MCF 10A (cell line): ENCODE measurements around the gene AHSA1. TPM values are rescaled to one million over a fixed set of nuclear protein-coding genes. Genes with fewer than 3 reads are reported as not detected.

Experiments used
- BruUV-seq: library from RNA; stranded (reverse); fragments of 400-500 nt; replicated peaks from 2 replicates; lab custom pipeline; 2021; lab: Mats Ljungman, UMichigan
- CTCF ChIA-PET: fragments of 300-600 bp; sonication (Branson Sonifier 250); formaldehyde crosslinking; extraction: SDS; loops from one replicate; lab custom pipeline; 2021; ENCODE audit warnings: antibody characterized with exemption, inconsistent platforms; lab: Yijun Ruan, JAX
- POLR2A ChIA-PET: fragments of 300-600, 350-650 bp; sonication (Branson Sonifier 250); formaldehyde crosslinking; extraction: SDS; loops from one replicate; lab custom pipeline; 2020; ENCODE audit warnings: antibody characterized with exemption, inconsistent platforms; lab: Yijun Ruan, JAX
- DNase-seq: peaks from one replicate; pipeline ENCODE4 v3.0.0-alpha.2; 2018; ENCODE audit not compliant: unreplicated experiment
- H3K27ac Mint-ChIP-seq: one replicate; pipeline ENCODE4 v1.8.0; 2022; ENCODE audit warnings: mild to moderate bottlenecking, low read depth, mixed read lengths; ENCODE audit not compliant: unreplicated experiment
- H3K27me3 Mint-ChIP-seq: one replicate; pipeline ENCODE4 v1.8.0; 2022; ENCODE audit warnings: mixed read lengths; ENCODE audit not compliant: insufficient read depth, unreplicated experiment
- H3K36me3 Mint-ChIP-seq: one replicate; pipeline ENCODE4 v1.8.0; 2022; ENCODE audit warnings: mild to moderate bottlenecking, moderate library complexity, mixed read lengths; ENCODE audit not compliant: insufficient read depth, unreplicated experiment
- H3K4me1 Mint-ChIP-seq: one replicate; pipeline ENCODE4 v1.8.0; 2022; ENCODE audit warnings: mixed read lengths; ENCODE audit not compliant: insufficient read depth, unreplicated experiment
- H3K4me3 Mint-ChIP-seq: one replicate; pipeline ENCODE4 v1.8.0; 2022; ENCODE audit warnings: mild to moderate bottlenecking, moderate library complexity, mixed read lengths; ENCODE audit not compliant: unreplicated experiment
- H3K9me3 Mint-ChIP-seq: one replicate; pipeline ENCODE4 v1.8.0; 2022; ENCODE audit warnings: mixed read lengths; ENCODE audit not compliant: unreplicated experiment
- intact Hi-C: fragments of 100-400 bp; cut with micrococcal nuclease; formaldehyde crosslinking; loops from 2 replicates; pipeline ENCODE4 v1.14.1; 2022
- total RNA-seq: library from RNA; stranded (reverse); gene quantifications from 2 replicates; pipeline ENCODE4 v1.2.3, GENCODE V29; 2022
- TF ChIP-seq, protein P1 (sequence below): fragments of 200-600 bp; IDR thresholded peaks from one replicate; pipeline ENCODE4 v1.8.0; 2022; ENCODE audit warnings: antibody characterized with exemption, mild to moderate bottlenecking; ENCODE audit not compliant: unreplicated experiment

The AHSA1 gene
- total RNA-seq, 1 experiment from 2014 or later, result 78.5 TPM

DNA sequence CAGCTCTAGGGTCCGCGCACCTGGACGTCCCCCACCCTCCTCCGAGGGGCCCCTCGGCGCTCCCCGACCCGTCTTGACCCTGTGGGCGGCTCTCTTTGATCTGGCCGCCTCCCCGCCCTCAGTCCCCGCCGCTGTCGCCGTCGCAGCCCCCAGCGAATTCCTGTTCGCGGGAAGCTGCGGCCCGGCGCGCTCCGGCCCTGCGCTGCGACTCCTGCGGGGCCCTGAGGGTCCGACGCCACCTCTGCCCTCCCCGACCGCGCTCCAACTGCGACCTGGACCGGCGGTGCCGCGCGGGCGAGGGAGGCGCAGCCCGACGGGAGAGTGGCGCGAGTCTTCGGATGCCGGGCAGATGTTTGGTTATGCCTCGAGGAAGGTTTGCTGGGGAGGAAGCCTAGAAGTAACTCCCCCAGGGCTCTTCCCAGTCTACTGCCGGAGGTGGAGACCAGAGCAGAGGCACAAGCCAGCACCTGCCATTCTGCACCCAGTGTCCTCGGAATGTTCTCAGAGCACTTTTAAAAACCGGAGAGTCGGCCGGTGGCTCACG lies 41.2 kb downstream of the AHSA1 start:
- H3K27me3 Mint-ChIP-seq, result no peaks in the 10 kb centered on the region

DNA sequence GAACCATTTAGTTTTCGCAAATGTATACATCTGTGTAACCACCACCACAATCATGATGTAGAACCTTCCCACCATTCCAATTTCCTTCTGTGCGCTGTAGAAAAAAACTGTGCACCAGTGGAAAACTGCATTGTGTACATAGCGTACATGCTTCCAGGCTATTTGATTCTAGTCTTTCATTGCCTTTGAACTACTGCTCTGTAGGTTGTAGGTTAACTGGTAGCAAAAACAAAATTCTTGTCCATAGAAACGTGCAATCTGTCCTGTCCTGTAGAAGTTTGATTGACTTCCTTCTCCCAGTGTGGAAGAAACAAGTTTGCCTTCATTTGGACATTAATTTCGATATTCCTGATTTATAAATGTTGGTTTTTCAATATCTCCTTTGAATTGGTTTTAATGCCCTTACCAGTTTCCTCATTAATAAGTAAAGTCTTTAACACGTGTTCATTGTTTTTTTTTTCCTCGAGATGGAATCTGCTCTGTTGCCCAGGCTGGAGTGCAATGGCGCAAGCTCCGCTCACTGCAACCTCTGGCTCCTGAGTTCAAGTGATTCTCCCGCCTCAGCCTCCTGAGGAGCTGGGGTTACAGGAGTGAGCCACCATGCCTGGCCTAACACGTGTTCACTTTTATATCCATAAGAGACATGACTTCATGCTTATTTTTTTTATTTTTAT lies 44.4 kb downstream of the AHSA1 start:
- intact Hi-C loops, result no loop called here
- no peaks in the 10 kb centered on the region for H3K9me3 Mint-ChIP-seq
- TF ChIP-seq, protein P1, sequence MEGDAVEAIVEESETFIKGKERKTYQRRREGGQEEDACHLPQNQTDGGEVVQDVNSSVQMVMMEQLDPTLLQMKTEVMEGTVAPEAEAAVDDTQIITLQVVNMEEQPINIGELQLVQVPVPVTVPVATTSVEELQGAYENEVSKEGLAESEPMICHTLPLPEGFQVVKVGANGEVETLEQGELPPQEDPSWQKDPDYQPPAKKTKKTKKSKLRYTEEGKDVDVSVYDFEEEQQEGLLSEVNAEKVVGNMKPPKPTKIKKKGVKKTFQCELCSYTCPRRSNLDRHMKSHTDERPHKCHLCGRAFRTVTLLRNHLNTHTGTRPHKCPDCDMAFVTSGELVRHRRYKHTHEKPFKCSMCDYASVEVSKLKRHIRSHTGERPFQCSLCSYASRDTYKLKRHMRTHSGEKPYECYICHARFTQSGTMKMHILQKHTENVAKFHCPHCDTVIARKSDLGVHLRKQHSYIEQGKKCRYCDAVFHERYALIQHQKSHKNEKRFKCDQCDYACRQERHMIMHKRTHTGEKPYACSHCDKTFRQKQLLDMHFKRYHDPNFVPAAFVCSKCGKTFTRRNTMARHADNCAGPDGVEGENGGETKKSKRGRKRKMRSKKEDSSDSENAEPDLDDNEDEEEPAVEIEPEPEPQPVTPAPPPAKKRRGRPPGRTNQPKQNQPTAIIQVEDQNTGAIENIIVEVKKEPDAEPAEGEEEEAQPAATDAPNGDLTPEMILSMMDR, result no peak
- POLR2A ChIA-PET, result no interaction called here
- no peaks in the 10 kb centered on the region for H3K4me1 Mint-ChIP-seq
- no TSS peak for BruUV-seq
- no peaks in the 10 kb centered on the region for H3K27me3 Mint-ChIP-seq
- CTCF ChIA-PET, result interaction anchor here (1.1 to 1.5 kb wide), 2 partner anchors 30 to 42 kb away, joined by 3 to 4 read pairs; no protein-coding TSS in a partner anchor
- no peak for DNase-seq
- no peaks in the 10 kb centered on the region for H3K36me3 Mint-ChIP-seq
- H3K27ac Mint-ChIP-seq, result no peak overlapping the region
- no peak overlapping the region for H3K4me3 Mint-ChIP-seq

More for the DNA sequence above, 41.2 kb downstream of the AHSA1 start:
- Mint-ChIP-seq H3K4me3 (no peak overlapping the region), H3K27ac (no peak overlapping the region), H3K36me3 (no peaks in the 10 kb centered on the region), H3K9me3 (no peaks in the 10 kb centered on the region), H3K4me1 (no peaks in the 10 kb centered on the region)
- BruUV-seq, result no TSS peak
- intact Hi-C loops, result no loop called here
- no peak for DNase-seq
- POLR2A ChIA-PET, result no interaction called here
- TF ChIP-seq, protein P1, result no peak
- CTCF ChIA-PET, result no interaction called here

DNA sequence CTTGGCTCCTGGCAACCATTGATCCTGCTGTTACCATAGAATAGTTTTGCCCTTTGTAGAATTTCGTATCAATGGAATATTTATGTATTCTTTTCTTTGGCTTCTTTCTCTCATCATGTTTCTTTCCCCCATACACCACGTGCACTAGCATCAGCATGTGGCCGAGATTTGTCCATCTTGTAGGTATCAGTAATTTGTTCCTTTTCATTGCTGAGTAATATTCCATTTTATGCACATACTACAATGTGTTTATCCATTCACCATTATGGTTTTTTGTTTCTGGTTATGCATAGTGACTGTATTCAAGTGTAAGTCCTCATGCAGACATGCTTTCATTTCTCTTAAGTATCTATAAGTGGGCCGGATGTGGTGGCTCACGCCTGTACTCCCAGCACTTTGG lies 45.2 kb downstream of the AHSA1 start:
- Mint-ChIP-seq H3K4me1 (peaks cover 3% of the 10 kb centered on the region), H3K36me3 (no peaks in the 10 kb centered on the region), H3K27me3 (no peaks in the 10 kb centered on the region), H3K4me3 (no peak overlapping the region), H3K27ac (no peak overlapping the region), H3K9me3 (no peaks in the 10 kb centered on the region)
- intact Hi-C loops, result no loop called here
- TF ChIP-seq, protein P1, result no peak
- no TSS peak for BruUV-seq
- CTCF ChIA-PET, result interaction anchor here (0.7 to 1.5 kb wide), 3 partner anchors 31 to 111 kb away, joined by 3 to 5 read pairs (median 4); no protein-coding TSS in a partner anchor
- POLR2A ChIA-PET, result no interaction called here
- DNase-seq, result no peak

DNA sequence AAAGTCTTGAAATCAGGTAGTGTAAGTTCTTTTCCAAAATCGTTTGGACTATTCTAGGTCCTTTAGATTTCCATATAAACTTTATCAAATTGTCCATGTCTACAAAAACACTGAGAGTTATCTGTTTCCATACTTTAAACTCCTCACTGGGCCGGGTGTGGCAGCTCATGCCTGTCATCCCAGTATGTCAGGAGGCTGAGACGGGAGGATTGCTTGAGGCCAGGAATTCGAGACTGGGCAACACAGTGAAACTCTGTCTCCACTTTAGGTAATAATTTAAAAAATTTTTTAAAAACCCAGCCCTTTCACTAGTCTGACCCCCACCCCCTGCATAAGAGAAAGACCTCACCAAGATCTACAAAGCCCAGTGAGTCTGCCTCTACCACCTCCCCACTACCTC lies 47.1 kb downstream of the AHSA1 start:
- ChIA-PET POLR2A (interaction anchor here (0.6 kb wide), 1 partner anchor 26 kb away, joined by 3 read pairs; no protein-coding TSS in a partner anchor), CTCF (interaction anchor here (1.4 kb wide), 1 partner anchor 47 kb away, joined by 3 read pairs; no protein-coding TSS in a partner anchor)
- Mint-ChIP-seq H3K9me3 (no peaks in the 10 kb centered on the region), H3K4me1 (peaks cover 9% of the 10 kb centered on the region), H3K27me3 (no peaks in the 10 kb centered on the region), H3K36me3 (peaks cover under 1% of the 10 kb centered on the region), H3K27ac (no peak overlapping the region), H3K4me3 (no peak overlapping the region)
- DNase-seq, result no peak
- BruUV-seq, result no TSS peak
- TF ChIP-seq, protein P1, result no peak
- intact Hi-C loops, result no loop called here
